COR-L47 (cell line): ENCODE data around the gene DLST.
A peak's percentile ranks its signal among the peaks of the same experiment; 100 is the strongest.

Experiments
- DNase-seq: peaks from one replicate; lab custom pipeline; 2025; lab: John Stamatoyannopoulos, UW

The DLST gene

GRCh38 chr14:74881431-74882102 lies at the start of gene DLST:
TSS of gene DLST (plus strand) at chr14:74881916. CDS start at chr14:74881954, 38 bp downstream.
- DNase-seq: peak; percentile 83

GRCh38 chr14:74832849-74833248 lies 48.9 kb upstream of the DLST start:
- DNase-seq: no peak

- no peak for DNase-seq
Observed at GRCh38 chr14:74834692-74835392, 46.9 kb upstream of the DLST start.

GRCh38 chr14:74835645-74836250 lies 46.0 kb upstream of the DLST start:
- DNase-seq: no peak

GRCh38 chr14:74836251-74836960 lies 45.3 kb upstream of the DLST start:
- no peak for DNase-seq

GRCh38 chr14:74838166-74838565 lies 43.5 kb upstream of the DLST start:
- no peak for DNase-seq

GRCh38 chr14:74840603-74841030 lies 41.1 kb upstream of the DLST start:
- DNase-seq: no peak

GRCh38 chr14:74841230-74842207 lies 40.2 kb upstream of the DLST start:
- no peak for DNase-seq

- no peak for DNase-seq
Observed at GRCh38 chr14:74843653-74844052, 38.1 kb upstream of the DLST start.

- DNase-seq: no peak
Observed at GRCh38 chr14:74846168-74846567, 35.5 kb upstream of the DLST start.

- no peak for DNase-seq
Observed at GRCh38 chr14:74846968-74847665, 34.6 kb upstream of the DLST start.

GRCh38 chr14:74848768-74849167 lies 32.9 kb upstream of the DLST start:
- DNase-seq: no peak

GRCh38 chr14:74852922-74853530 lies 28.7 kb upstream of the DLST start:
- DNase-seq: no peak

- no peak for DNase-seq
Observed at GRCh38 chr14:74853581-74853980, 28.1 kb upstream of the DLST start.

GRCh38 chr14:74855021-74855420 lies 26.7 kb upstream of the DLST start:
- no peak for DNase-seq

GRCh38 chr14:74855945-74856344 lies 25.8 kb upstream of the DLST start:
- DNase-seq: no peak

GRCh38 chr14:74856366-74856765 lies 25.4 kb upstream of the DLST start:
- DNase-seq: no peak

GRCh38 chr14:74858022-74858421 lies 23.7 kb upstream of the DLST start:
- no peak for DNase-seq

GRCh38 chr14:74859757-74860552 lies 21.8 kb upstream of the DLST start:
- DNase-seq: no peak
